SIG-M5 treated with dmso at 0.1 percent for 504 hours (cell line): Measurements from ENCODE around the gene DNAJA4.
A peak's percentile ranks its signal among the peaks of the same experiment; 100 is the strongest.
"Not testable (repeated sequence)": the region's sequence is repeated elsewhere in the genome, so short reads cannot be mapped to it uniquely, and the experiment has no call there.

Source experiments
- DNase-seq: peaks from one replicate; lab custom pipeline; 2025; ENCODE audit not compliant: unreplicated experiment; lab: John Stamatoyannopoulos, UW

Gene DNAJA4

DNA sequence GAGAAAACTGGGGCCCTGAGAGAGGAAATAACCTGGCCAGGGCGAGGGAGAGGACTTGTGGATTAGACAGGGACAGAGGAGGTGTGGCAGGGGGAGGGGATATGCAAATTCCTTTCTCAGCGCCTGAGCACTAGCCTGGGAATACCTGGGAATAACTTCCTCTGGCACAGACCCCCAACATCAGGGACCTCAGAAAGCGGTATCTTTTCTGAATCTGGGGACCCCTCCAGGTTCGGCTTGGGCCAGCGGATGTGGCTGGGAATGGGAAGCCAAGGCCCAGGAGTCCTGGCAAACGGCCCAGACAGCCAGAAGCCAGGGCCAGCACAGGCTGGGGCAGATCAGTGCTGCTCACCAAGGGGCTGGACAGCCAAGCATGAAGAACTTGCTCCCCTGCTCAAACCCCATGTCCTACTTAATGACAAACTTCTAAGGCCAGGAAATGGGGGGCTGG, 20.8 kb upstream of the DNAJA4 start:
- DNase-seq, result no peak

DNA sequence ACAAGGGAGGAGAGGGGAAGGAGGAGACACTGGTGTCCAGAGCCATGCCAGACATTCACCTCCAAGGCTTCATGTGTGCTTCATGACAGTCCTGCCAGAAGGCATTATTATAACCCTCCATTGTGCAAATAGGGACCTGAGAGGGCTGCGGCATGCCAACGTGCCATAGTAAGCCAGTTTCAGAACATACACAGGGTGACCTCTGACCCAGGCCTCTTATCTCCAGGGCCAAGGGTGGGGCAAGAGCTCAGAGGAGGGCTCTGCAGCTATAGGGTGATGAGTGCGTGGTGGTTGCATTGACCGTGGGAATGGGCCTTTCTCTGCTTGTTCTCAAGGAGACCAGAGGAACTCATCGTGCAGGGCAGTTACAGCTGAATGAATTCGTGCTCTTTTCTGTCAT, 20.3 kb upstream of the DNAJA4 start:
- DNase-seq, result no peak

DNA sequence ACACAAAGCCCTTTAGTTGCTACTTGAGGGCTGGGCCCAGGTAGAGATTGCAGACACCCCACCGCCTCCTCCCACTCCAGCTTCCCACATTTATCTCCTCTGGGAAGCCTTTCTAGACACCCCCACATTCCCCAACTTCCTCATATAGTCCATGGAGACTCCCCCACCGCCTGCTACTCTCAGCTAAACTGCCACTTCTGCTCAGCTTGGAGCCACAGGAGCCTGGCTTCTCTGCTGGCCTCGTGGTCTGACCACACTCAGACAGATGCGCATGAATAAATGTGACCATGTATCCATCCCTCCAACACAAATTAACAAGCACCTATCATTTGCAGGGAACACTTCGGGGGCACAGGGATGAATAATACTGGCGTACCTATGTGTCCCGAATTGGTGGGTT, 19.5 kb upstream of the DNAJA4 start:
- DNase-seq, result no peak

DNA sequence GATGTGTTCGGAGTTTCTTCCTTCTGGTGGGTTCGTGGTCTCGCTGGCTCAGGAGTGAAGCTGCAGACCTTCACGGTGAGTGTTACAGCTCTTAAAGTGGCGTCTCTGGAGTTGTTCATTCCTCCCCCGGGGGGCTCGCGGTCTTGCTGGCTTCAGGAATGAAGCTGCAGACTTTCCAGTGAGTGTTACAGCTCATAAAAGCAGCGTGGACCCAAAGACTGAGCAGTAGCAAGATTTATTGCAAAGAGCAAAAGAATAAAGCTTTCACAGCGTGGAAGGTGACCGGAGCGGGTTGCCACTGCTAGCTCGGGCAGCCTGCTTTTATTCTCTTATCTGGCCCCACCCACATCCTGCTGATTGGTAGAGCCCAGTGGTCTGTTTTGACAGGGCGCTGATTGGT, 19.0 kb upstream of the DNAJA4 start:
- not testable (repeated sequence) for DNase-seq

DNA sequence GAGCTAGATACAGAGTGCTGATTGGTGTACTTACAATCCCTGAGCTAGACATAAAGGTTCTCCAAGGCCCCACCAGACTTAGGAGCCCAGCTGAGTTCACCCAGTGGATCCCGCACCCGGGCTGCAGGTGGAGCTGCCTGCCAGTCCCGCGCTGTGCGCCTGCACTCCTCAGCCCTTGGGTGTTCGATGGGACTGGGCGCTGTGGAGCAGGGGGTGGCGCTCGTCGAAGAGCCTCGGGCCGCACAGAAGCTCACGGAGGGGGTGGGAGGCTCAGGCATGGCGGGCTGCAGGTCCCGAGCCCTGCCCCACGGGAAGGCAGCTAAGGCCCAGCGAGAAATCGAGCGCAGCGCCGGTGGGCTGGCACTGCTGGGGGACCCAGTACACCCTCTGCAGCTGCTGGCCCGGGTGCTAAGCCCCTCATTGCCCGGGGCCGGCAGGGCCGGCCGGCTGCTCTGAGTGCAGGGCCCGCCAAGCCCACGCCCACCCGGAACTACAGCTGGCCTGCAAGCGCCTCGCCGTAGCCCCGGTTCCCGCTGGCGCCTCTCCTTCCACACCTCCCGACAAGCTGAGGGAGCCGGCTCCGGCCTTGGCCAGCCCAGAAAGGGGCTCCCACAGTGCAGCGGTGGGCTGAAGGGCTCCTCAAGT, 18.3 kb upstream of the DNAJA4 start:
- not testable (repeated sequence) for DNase-seq

DNA sequence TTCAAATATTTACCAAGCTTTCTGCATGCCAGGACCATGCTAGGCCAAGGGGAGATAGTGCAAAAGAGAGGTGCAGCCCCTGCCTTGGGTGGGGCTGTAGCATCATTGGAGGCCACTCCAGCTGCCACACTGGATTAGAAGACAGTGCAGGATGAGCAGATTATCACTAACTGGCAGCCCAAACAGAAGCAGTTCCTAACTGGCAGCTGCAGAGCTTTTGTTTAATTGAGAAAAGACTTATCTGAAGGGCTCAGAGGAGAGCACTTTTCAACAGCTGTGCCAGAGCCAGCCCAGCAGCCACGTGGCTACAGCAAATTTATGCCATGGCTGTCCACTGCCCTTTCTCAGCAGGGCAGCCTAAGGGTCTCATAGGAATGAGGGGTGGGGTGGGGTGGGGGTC, 16.5 kb upstream of the DNAJA4 start:
- no peak for DNase-seq

DNA sequence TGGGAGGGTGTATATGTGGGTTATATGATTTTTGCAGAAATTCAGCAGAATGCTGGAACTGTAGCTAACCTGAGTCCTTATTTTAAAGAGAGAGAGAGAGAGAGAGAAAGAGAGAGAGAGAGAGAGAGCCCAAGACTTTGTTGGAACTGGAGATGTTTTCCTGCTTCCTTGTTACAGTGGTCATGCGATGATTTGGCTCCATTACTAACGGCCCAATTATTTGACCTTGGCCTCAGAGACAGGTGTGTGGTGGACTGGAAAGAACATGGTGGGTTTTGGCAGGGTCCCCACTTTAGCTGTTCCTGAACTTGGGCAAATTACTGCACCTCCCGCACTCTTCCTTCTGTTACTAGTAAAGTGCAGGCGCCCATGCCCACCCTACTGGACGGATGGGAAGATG, 15.2 kb upstream of the DNAJA4 start:
- DNase-seq, result no peak

DNA sequence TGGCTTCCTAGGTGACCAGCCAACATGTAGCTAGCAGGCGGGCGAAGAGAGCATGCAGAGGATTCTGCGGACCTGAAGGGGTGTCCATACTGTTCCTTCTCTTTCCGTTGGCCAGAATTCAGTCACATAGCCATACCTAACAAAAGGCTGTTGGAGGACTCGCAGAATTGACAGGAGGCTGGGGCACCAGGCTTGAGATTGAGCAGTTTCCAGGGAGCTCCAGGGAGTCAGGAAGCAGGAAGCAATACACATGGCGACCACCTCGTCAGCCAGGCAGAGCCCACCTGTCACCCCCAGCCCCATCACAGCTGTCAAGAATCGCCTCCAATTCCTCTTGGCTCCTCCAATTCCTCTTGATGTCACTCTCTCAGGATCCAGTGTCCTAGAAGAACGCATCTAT, 13.2 kb upstream of the DNAJA4 start:
- DNase-seq, result no peak

DNA sequence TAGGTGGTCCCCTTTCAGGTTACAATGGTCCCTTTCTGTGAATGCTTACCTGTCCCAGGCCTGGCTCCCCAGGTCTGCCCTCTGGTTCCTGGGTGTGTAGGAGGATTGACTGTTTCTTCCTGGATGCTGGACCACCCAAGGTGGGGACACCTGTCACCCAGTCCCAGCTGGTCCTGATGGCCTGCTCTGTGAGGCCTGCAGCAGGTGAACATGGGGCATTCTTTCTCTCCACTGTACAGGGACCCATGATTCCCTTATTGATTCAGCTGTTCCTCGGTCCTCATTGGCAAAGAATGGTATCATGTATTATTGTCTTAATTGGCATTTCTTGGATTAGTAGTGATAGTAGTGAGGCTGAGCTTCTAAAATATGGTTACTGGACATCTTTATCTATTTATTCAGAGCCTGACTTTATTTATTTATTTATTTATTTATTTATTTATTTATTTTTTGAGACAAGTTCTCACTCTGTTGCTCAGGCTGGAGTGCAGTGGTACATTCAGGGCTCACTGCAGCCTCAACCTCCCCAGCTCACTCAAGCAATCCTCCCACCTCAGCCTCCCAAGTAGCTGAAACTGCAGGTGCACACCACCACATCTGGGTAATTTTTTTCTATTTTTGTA, 8.8 kb upstream of the DNAJA4 start:
- no peak for DNase-seq

DNA sequence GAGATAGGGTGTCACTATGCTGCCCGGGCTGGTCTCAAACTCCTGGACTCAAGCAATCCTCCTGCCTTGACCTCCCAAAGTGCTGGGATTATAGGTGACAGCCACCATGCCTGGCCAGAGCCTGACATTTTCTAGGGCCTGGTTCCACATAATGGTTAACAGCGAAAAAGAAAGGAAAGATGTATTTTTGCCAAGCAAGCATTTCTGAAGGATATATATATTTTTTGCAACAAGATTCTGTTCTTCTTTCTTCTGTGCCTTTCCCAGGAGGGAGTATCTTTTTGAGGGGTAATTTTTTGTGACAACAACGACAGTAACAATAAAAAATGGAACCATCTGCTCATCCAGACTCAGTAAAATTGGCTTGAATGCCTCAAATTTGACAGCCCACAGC, 8.3 kb upstream of the DNAJA4 start:
- DNase-seq, result no peak

DNA sequence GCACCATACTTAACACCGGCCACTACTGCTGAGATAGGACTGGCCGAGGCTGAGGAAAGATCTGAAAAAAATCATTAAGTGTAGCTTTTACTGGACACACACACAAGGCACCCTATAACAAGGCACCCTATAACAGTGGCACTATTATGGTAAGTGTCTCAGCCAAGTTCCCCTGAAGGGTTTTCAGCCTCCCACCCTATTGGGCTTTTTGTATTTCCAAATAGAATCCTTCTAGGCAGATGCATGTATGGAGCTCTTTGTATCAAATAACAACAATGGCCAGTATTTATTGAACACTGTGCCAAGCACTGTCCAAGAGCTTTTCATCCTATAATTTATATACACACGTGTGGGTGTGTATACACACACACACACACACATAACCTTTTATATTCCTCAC, 6.7 kb upstream of the DNAJA4 start:
- DNase-seq, result no peak

DNA sequence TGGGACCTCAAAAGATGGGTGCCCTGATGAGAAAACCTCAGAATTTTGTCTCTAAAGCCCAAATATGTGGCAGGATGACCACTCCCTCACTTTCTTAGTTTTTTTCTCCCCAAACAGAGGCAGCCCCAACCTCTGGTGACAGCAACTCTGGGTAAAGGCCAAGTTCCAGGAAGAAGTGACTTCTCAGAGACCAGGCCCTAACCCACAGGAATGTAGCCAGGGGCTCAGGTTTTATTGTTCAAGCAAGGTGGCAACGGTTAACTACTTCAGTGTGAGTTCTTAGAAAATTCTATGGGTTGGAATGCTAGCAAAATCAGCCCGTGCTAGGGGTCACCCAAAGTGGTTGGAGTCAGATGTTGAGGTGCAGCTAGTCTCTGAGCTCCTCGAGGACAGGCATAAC, 5.1 kb upstream of the DNAJA4 start:
- no peak for DNase-seq

DNA sequence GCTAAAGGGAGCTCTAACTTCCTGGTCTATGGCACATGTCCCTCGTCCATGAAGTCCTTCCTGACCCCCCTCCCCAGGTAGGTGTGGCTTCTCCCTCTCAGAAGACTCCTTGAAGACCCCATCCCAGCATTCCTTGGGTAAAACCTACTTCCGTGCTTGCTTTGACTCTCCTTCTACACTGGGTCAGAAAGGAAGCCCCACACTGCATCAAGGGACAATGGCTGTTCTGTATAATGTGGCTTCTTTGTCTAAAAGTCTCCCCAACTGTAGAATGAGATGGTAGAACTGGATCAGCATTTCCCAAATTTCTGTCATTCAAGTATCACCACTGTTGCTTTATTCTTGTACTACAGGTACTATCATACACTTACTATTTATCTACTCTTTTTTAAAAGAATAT, 3.9 kb upstream of the DNAJA4 start:
- DNase-seq, result no peak

DNA sequence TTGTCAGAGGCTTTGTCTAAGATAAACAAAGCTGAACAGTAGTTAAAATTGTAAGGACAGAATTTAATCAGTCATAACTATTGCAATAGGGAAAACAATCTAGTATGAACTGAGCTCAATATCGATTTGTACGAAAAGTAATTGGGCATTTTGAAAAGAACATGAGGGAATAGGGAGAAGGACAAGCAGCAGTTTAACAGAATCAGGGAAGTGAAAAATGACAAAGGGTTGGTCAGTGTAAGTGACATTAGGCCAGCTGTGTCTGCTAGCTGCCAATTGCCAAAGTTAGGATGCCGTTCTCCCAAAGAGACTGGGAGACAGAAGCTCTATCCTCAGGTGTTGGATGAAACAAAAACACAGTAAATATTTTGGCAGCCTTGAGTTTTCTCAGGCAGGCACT, 3.3 kb upstream of the DNAJA4 start:
- no peak for DNase-seq

DNA sequence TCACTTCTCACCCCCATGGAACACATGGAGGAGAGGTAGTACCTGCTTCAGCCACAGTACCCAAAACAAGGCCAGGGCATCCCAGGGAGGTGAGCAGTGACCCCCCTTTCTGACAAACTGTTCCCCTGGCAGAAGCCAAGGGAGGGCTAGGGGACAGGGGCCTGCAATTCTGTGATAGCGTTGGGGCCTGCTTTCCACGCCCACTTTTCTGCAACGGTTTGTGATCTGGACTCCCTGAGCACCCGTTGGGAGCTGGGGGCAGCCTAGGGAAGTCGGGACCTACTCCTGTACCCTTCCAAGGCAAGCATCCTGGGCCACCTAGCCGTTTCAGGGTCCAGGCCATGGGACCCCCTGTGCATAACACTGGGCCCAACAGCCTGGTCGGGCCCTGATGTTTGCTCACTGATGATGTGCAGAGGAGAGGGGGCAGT, 996 bp upstream of the DNAJA4 start:
- DNase-seq, result no peak

DNA sequence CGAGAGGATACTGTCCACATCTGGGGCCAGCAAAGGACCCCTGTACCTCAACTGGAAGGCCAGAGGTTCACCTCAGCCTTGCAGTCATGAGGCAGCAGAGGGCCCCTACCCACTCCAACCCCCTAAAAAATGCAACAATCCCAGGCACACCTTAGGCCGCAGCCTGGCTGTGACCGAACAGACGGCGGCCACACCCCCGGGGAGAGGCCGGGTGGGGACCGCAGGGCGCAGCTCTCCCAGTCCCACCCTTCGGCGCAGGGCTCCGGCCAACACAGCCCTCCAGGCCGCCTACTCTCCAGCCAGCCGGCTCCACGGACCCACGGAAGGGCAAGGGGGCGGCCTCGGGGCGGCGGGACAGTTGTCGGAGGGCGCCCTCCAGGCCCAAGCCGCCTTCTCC, 457 bp upstream of the DNAJA4 start:
- no peak for DNase-seq

DNA sequence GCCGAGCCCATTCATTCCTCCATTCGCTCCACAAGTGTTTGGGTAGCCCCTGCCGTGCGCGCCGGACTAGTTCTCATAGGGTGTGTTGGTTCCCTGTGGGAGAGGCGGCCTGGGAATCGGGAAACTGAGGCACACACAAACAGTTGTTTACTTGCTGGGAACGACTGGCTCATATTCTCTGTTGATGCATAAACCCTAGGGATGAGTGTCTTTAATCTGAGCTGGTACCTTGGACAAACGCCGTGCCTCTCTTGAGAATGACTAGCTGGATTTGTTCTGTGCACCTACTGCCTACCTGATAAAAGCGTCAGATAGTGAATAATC, 737 bp downstream of the DNAJA4 start:
- DNase-seq, result no peak

DNA sequence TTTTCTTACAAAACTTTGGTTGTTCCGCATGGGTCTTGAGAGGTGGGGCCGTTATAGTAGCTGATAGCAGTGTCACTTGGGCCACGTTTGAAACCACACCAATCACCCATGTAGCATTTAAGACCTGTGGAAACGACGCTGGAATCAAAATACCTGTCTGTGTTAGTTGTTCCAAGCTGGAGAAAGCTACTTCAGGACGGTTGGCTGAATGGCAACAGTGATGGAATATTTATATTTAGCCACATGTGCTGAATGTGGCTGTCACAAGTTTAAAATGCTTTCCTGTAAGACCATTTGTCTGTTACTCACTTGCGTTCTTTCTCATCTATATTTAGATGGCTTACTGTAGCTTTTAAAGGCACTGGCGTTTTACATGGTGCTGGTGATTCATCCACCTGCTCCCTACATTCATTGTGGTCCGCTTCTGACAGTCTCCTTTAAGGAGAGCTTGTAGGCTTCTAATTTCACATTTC, 1.4 kb downstream of the DNAJA4 start:
- peak; percentile 30 for DNase-seq

DNA sequence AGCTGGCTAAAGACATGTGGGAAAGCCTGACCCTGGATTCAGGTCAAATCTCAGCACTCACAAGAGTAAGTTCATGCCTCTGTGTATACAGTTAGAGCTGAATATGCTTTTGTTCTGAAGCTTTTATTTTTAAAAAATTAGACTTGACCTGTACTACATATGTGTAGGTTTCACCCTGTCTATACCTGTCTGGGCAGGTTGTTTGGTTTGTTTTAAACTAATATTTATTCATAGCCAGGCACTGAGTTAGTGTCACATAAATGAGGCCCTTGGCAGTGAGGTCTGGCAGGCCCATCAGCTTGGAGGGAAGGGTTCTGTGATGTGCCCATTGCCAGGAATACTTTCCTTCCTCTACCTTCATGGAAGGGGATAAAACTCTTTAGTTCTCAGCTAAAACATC, 1.9 kb downstream of the DNAJA4 start:
- peak; percentile 30 for DNase-seq

DNA sequence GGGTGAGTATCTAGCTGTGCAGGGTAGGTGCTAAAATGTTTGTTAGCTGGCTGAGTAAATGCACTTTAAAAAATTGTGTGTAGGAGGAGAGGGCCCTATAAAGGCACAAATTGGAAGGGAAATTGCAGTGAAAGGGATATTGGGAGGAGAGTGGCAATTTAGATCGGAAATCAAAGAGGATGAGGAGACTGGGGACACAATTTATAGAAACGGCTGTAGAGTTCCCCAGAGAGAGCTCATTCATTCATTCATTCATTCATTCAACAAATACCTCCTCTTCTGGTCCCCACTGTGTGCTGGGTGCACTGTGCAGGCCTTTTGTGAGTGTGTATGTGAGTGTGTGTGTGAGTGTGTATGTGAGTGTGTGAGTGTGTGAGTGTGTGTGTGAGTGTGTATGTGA, 2.4 kb downstream of the DNAJA4 start:
- no peak for DNase-seq

DNA sequence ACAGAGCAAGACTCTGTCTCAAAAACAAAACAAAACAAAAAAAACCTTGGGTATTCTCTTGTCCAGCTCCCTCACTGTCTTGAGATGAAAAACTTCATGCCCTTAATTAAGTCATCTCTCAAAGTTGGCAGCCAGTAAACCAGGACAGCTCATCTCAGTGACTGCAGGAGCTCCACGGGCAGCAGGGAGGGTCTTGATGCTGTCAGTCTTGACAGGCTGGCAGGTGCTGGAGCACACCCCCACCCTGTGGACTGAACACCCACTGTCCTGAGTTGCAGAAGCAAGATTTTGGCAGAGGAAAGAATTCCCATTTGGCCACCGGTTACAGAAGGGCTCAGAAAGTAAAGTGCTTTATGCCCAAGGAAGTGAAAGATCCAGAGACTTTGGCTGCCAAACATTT, 8.0 kb downstream of the DNAJA4 start:
- no peak for DNase-seq

DNA sequence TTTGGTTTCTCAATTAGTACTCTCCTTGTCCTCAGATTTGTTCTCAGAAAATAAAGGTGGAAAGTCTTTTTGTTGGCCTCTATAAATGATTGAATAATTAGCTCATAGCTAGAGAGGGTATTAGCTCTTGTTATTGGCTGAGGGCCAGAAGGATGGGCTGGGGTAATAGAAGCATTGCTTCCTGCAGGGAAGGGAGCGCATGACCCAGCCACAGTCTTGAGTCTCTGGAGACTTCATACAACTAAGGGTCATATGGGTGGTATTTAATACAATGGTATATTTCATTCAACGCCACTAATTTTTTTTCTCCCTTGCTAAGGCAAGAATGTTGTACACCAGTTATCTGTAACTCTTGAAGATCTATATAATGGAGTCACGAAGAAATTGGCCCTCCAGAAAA, 8.4 kb downstream of the DNAJA4 start:
- DNase-seq, result no peak

DNA sequence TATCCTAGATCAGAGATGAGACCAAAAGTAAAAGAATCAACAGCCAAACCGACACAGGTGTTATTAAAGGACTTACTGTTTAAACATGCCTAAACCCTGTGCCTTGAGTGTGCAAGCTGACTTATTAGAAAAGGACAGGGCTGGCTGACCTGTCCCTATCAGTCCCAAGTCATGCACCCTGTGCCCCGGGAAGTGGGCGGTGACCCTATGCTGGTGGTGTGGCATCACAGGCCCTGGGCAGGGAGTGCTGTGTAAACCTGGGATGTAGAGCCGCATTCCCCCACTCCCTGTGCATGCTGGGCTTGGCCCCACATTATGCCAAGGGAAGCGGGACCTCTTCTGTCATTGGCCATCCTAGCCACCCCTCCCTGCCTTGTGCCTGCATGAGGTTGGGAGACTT, 10.6 kb downstream of the DNAJA4 start:
- DNase-seq, result no peak
